ENCODE results near the gene RAPGEF2. TPM values are rescaled to one million over a fixed set of nuclear protein-coding genes. Genes with fewer than 3 reads are reported as not detected.

RAPGEF2 gene
- total RNA-seq, 1 donor from 2014 or later = 32.4 TPM

DNA sequence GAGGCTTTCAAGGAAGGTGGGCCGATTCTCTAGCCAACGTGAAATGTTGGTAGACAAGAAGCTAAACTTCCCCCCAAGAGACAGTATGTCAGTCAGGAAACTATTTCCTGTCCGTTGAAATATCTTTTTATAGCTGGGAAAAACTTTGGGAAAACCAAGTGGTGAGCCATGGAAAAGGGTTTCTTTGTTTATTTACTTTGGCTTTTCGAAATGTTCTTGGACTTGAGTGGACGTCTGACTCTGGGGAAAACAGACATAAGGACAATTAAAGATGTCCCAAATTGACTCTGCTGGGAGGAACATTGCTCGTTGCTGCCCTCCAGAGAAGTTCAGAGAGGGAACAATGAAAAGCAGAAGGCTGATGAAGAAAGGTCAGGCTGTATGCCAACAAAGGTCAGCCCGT is 295.4 kb downstream of the RAPGEF2 start:
- intact Hi-C loops (cut with DNase I) = no loop called here
- DNase-seq (ENCODE audit: extremely low spot score in 2 of 2) = no peak
- no peak overlapping the region for H3K4me3 ChIP-seq
- H3K9me3 ChIP-seq = no peaks in the 10 kb centered on the region
- peak in 1 of 2 donors; percentile 69 for TF ChIP-seq POLR2AphosphoS5 (IDR thresholded peaks at IDR 0.05; ENCODE audit: insufficient read depth in 1 of 2, low read depth in 1 of 2)
- TF ChIP-seq CTCF (IDR thresholded peaks at IDR 0.05) = no peak
- H3K4me1 ChIP-seq = peaks cover 15% of the 10 kb centered on the region
- no peaks in the 10 kb centered on the region for H3K27me3 ChIP-seq
- no peaks in the 10 kb centered on the region for H3K36me3 ChIP-seq
- peak overlapping the region; percentile 3 for H3K27ac ChIP-seq

DNA sequence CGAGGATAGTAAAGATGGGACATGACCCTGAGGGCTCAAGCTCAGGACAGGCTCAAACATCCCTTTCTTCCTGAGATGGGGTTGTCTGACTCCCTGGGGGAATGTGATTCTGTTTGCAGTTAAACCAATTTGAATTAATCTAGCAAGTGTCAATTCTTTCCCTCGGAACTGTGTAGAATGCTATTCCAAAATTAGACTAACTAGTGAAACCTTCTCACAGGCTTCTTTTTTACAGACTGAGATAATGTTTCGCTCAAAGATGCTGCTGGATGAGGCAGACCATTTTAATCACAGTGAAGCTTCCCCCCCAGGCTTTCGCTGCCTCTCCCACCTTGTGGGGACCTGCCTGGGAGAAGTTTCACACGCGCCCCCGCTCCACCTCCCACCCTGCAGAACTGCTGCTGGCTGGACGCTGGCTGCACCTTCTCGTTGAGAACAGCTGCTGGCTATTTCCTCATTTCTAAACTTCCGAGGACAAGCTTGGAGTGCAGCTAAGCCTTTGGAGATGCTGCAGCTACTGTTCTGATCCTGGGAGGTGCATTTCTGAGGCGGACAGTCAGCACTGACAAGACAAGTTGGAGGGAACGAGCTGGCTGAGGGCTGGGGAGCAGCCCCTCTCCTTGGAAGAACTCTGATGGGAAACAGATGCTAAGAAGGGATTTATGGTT is 297.8 kb downstream of the RAPGEF2 start:
- Histone ChIP-seq H3K9me3 (no peaks in the 10 kb centered on the region), H3K4me3 (peak overlapping the region in 1 of 2 donors; percentile 13), H3K4me1 (peaks cover 15% of the 10 kb centered on the region), H3K36me3 (no peaks in the 10 kb centered on the region), H3K27me3 (no peaks in the 10 kb centered on the region), H3K27ac (no peak overlapping the region)
- no peak for DNase-seq (ENCODE audit: extremely low spot score in 2 of 2)
- no peak for TF ChIP-seq CTCF (IDR thresholded peaks at IDR 0.05)
- no peak for TF ChIP-seq POLR2AphosphoS5 (IDR thresholded peaks at IDR 0.05; ENCODE audit: insufficient read depth in 1 of 2, low read depth in 1 of 2)
- no peak for TF ChIP-seq POLR2A (IDR thresholded peaks at IDR 0.05)
- intact Hi-C loops (cut with DNase I) = no loop called here

DNA sequence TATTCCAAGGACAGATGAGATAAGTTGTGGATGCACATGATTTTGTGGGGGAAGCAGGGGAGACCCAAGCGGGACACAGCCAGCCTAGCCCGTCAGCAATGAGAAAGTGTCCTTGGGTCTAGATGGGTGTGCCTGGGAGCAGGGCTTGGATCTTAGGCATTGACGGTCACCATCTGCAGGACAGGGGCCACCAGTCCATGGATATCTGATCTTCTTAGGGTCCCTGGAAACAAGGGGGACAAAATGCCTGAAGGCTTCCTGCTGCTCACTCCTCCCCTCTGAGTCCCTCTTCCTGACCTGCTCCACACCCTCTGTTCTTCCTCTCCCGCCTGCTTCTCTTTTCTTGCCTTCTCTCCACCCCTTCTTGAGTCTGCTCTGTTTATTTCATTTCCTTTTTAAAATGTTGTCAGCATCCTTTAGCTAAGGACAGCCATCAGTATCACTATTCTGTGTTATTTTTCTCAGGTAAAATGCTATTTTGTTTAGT is 298.4 kb downstream of the RAPGEF2 start:
- Histone ChIP-seq H3K27ac (no peak overlapping the region), H3K27me3 (no peaks in the 10 kb centered on the region), H3K36me3 (no peaks in the 10 kb centered on the region), H3K4me3 (peak overlapping the region in 1 of 2 donors; percentile 13), H3K9me3 (no peaks in the 10 kb centered on the region), H3K4me1 (peaks cover 15% of the 10 kb centered on the region)
- intact Hi-C loops (cut with DNase I) = no loop called here
- no peak for DNase-seq (ENCODE audit: extremely low spot score in 2 of 2)
- TF ChIP-seq POLR2AphosphoS5 (IDR thresholded peaks at IDR 0.05; ENCODE audit: insufficient read depth in 1 of 2, low read depth in 1 of 2) = no peak
- no peak for TF ChIP-seq CTCF (IDR thresholded peaks at IDR 0.05)
- no peak for TF ChIP-seq POLR2A (IDR thresholded peaks at IDR 0.05)

DNA sequence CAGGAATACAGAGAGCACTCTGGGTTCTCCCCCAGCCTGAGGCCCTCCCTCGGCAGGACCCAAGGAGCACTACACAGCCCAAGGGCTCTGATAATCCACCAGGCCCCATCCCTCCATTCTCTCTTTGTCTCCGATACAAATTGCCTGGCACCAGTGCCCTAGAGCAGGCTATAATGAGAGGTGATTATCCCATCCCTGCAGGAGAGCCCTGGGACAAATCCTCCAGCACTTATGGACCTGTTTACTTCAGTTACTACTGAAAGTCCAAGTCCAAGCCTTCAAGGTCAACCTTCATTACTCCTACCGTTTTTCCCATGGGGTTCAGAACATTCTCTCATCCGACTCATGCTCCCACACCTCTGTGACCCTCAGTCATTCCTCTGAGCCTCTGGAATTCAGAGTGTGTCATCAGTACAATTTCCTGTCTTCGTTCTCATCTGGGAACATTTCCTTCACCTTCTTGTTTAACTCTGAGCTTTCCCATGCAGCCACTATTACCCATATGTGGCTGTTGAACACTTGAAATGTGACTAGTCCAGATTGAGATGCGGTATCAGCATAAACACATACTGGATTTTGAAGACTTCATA is 299.0 kb downstream of the RAPGEF2 start:
- Histone ChIP-seq H3K27me3 (no peaks in the 10 kb centered on the region), H3K27ac (no peak overlapping the region), H3K4me1 (peaks cover 15% of the 10 kb centered on the region), H3K9me3 (no peaks in the 10 kb centered on the region), H3K36me3 (no peaks in the 10 kb centered on the region), H3K4me3 (no peak overlapping the region)
- TF ChIP-seq POLR2A (IDR thresholded peaks at IDR 0.05) (no peak), POLR2AphosphoS5 (IDR thresholded peaks at IDR 0.05; ENCODE audit: insufficient read depth in 1 of 2, low read depth in 1 of 2) (no peak), CTCF (IDR thresholded peaks at IDR 0.05) (no peak)
- DNase-seq (ENCODE audit: extremely low spot score in 2 of 2) = no peak
- intact Hi-C loops (cut with DNase I) = no loop called here

Small RNAs within 50 kb of the gene (microRNA-seq; reads per million reads assigned to microRNA genes)
- gene MIR3688-1 (ENCODE audit: borderline number of aligned reads, borderline replicate concordance) (not detected), gene MIR3688-2 (ENCODE audit: borderline number of aligned reads, borderline replicate concordance) (not detected)

Small RNAs within 50 kb of the gene (small RNA-seq; reads per million reads assigned to genes)
- gene AC074344.1 (not detected), gene MIR3688-1 (not detected), gene RF00019 (not detected)
